Osteoblast (primary cell): Measurements from ENCODE around the gene LRFN5. TPM values are rescaled to one million over a fixed set of nuclear protein-coding genes. Genes with fewer than 3 reads are reported as not detected.

ENCODE experiments used
- DNase-seq: peaks from one replicate; pipeline ENCODE4 v3.0.0; 2011; ENCODE audit warnings: low spot score, mixed read lengths; ENCODE audit not compliant: insufficient read length; ENCODE audit errors: missing footprints
- H2AFZ ChIP-seq: 2 replicates; pipeline ENCODE4 v1.6.0; 2011; ENCODE audit warnings: mild to moderate bottlenecking, low read length
- H3K27ac ChIP-seq: 2 replicates; pipeline ENCODE4 v1.5.1; 2011; ENCODE audit warnings: mild to moderate bottlenecking, low read depth, low read length, moderate library complexity
- H3K27me3 ChIP-seq: 2 replicates; pipeline ENCODE4 v1.6.0; 2012; ENCODE audit warnings: mild to moderate bottlenecking, control low read depth, inconsistent platforms, low read length, moderate library complexity; ENCODE audit not compliant: insufficient read depth
- H3K36me3 ChIP-seq: 2 replicates; pipeline ENCODE4 v1.5.1; 2011; ENCODE audit warnings: mild to moderate bottlenecking, low read length, control low read depth, moderate library complexity; ENCODE audit not compliant: insufficient read depth
- H3K4me1 ChIP-seq: 2 replicates; pipeline ENCODE4 v1.5.1; 2011; ENCODE audit warnings: mild to moderate bottlenecking, low read length, control low read depth, moderate library complexity; ENCODE audit not compliant: insufficient read depth
- H3K4me2 ChIP-seq: 2 replicates; pipeline ENCODE4 v1.6.0; 2011; ENCODE audit warnings: mild to moderate bottlenecking, low read length; ENCODE audit not compliant: insufficient read depth
- H3K4me3 ChIP-seq: fragments of 200-600 bp; sonication (generic); 3 replicates; pipeline ENCODE4 v1.5.1; 2012; ENCODE audit warnings: mild to moderate bottlenecking, low read length, inconsistent platforms; ENCODE audit not compliant: insufficient read depth
- H3K79me2 ChIP-seq: 2 replicates; pipeline ENCODE4 v1.6.0; 2012; ENCODE audit warnings: mild to moderate bottlenecking, low read length, control low read depth, inconsistent platforms; ENCODE audit not compliant: insufficient read depth
- H3K9me3 ChIP-seq: 2 replicates; pipeline ENCODE4 v1.5.1; 2011; ENCODE audit warnings: low read depth, low read length, control low read depth
- H4K20me1 ChIP-seq: 2 replicates; pipeline ENCODE4 v1.6.0; 2012; ENCODE audit warnings: mild to moderate bottlenecking, low read length, control low read depth; ENCODE audit not compliant: insufficient read depth
- small RNA-seq: library from RNA; depleted of rRNA; stranded (forward); fragments of <200 nt; gene quantifications from one replicate; pipeline ENCODE3, GENCODE V24; 2012
- total RNA-seq: library from RNA; depleted of rRNA; stranded (reverse); fragments of >200 nt; gene quantifications from 2 replicates; pipeline ENCODE4 v1.2.3, GENCODE V29; 2012
- TF ChIP-seq, protein P1 (sequence below): IDR thresholded peaks from 2 replicates; pipeline ENCODE4 v1.5.1; 2011; ENCODE audit warnings: mild to moderate bottlenecking, low read depth, low read length, moderate library complexity; ENCODE audit errors: extremely low read depth

The LRFN5 gene
- total RNA-seq, 1 donor = 0.36 TPM

DNA sequence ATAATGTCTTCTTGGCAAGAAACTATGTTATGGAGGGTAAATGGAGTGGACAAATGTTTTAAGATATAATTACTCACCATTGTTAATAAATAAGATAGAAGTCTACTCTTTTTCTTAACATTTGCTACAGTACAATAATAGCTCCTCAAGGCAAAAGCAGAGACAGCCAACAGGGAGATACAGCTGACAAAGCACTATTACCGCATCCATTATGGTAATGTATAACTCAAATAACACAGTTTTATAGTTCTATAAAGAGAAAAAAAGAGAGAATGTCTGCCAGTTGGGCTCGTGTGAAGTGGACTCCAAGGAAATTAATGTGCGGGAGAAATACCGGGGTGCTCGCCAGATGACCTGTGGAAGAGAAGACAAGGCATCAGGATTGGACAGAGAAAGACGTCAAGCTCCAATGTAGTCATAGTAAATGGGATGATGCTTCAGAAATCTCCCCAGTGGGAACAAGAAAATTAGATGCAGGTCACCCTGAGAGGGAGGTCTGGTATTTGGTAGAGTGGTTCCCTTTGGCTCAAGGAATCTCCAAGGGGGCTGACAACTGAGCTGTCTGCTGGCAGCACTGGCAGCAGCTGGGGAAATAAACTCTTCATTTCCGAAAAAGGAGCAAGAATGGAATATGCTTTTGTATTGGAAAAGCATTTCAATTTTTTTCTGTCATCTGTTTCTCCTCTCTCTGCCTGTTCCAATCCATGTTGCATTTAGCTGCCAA is 343.9 kb downstream of the LRFN5 start:
- H4K20me1 ChIP-seq = no peaks in the 10 kb centered on the region
- no peak overlapping the region for H3K4me3 ChIP-seq
- no peak for DNase-seq
- H3K9me3 ChIP-seq = no peaks in the 10 kb centered on the region
- H3K27ac ChIP-seq = no peak overlapping the region
- H3K36me3 ChIP-seq = no peaks in the 10 kb centered on the region
- no peaks in the 10 kb centered on the region for H3K4me1 ChIP-seq
- no peaks in the 10 kb centered on the region for H3K79me2 ChIP-seq
- TF ChIP-seq, protein P1, sequence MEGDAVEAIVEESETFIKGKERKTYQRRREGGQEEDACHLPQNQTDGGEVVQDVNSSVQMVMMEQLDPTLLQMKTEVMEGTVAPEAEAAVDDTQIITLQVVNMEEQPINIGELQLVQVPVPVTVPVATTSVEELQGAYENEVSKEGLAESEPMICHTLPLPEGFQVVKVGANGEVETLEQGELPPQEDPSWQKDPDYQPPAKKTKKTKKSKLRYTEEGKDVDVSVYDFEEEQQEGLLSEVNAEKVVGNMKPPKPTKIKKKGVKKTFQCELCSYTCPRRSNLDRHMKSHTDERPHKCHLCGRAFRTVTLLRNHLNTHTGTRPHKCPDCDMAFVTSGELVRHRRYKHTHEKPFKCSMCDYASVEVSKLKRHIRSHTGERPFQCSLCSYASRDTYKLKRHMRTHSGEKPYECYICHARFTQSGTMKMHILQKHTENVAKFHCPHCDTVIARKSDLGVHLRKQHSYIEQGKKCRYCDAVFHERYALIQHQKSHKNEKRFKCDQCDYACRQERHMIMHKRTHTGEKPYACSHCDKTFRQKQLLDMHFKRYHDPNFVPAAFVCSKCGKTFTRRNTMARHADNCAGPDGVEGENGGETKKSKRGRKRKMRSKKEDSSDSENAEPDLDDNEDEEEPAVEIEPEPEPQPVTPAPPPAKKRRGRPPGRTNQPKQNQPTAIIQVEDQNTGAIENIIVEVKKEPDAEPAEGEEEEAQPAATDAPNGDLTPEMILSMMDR = no peak
- no peaks in the 10 kb centered on the region for H3K27me3 ChIP-seq
- no peak overlapping the region for H2AFZ ChIP-seq
- H3K4me2 ChIP-seq = no peak overlapping the region

Small RNA genes lying within 50 kb of the gene (small RNA-seq; reads per million reads assigned to genes)
- not detected for gene RF00322
